Germinal center (tissue), 1 donor: ENCODE results near the gene LRP11.
"Not testable (repeated sequence)": the region's sequence is repeated elsewhere in the genome, so short reads cannot be mapped to it uniquely, and the experiment has no call there.

Source experiments
- DNase-seq: peaks from one replicate; pipeline ENCODE4 v3.0.0; 2012; ENCODE audit warnings: mixed read lengths, low spot score

Gene LRP11

GRCh38 chr6:149869275-149869892, 5.2 kb upstream of the LRP11 start:
- DNase-seq = no peak

GRCh38 chr6:149867876-149868640, 3.9 kb upstream of the LRP11 start:
- no peak for DNase-seq

- DNase-seq = peak; percentile 57
These were observed 698 bp upstream of the LRP11 start for GRCh38 chr6:149864578-149865535.

GRCh38 chr6:149862922-149863697, 1.0 kb downstream of the LRP11 start:
- peak; percentile 34 for DNase-seq

- not testable (repeated sequence) for DNase-seq
These were observed 1.8 kb downstream of the LRP11 start for GRCh38 chr6:149862424-149862738.

GRCh38 chr6:149861603-149862423, 2.3 kb downstream of the LRP11 start:
- no peak for DNase-seq

- DNase-seq = no peak
These were observed 3.1 kb downstream of the LRP11 start for GRCh38 chr6:149860834-149861602.

GRCh38 chr6:149860513-149860833, 3.7 kb downstream of the LRP11 start:
- no peak for DNase-seq

- no peak for DNase-seq
These were observed 4.2 kb downstream of the LRP11 start for GRCh38 chr6:149859938-149860337.

GRCh38 chr6:149859368-149859767, 4.8 kb downstream of the LRP11 start:
- DNase-seq = no peak

GRCh38 chr6:149857541-149857940, 6.6 kb downstream of the LRP11 start:
- no peak for DNase-seq

- DNase-seq = no peak
These were observed 7.7 kb downstream of the LRP11 start for GRCh38 chr6:149856256-149856994.

- no peak for DNase-seq
These were observed 8.4 kb downstream of the LRP11 start for GRCh38 chr6:149855741-149856140.

- no peak for DNase-seq
These were observed 9.0 kb downstream of the LRP11 start for GRCh38 chr6:149855040-149855654.

- no peak for DNase-seq
These were observed 9.6 kb downstream of the LRP11 start for GRCh38 chr6:149854532-149854931.

GRCh38 chr6:149854017-149854416, 10.1 kb downstream of the LRP11 start:
- DNase-seq = not testable (repeated sequence)

GRCh38 chr6:149852881-149853280, 11.3 kb downstream of the LRP11 start:
- DNase-seq = no peak

- peak; percentile 40 for DNase-seq
These were observed 12.0 kb downstream of the LRP11 start for GRCh38 chr6:149852180-149852579.

- no peak for DNase-seq
These were observed 12.6 kb downstream of the LRP11 start for GRCh38 chr6:149851461-149852110.
